HepG2 (cell line): ENCODE results near the gene RNU5B-1. TPM values are rescaled to one million over a fixed set of nuclear protein-coding genes. Genes with fewer than 3 reads are reported as not detected.

Experiments used
- CHD2 ChIP-seq: IDR thresholded peaks from 2 replicates; pipeline ENCODE4 v1.6.1; 2011; ENCODE audit warnings: low read depth, low read length, improper control_type of control experiment
- KLF15 ChIP-seq: sonication (generic); formaldehyde crosslinking; IDR thresholded peaks from 2 replicates; pipeline ENCODE4 v1.8.1; 2023; ENCODE audit warnings: borderline replicate concordance, mild to moderate bottlenecking, inconsistent platforms, missing genetic modification reagents, mixed read lengths
- MLLT10 ChIP-seq: sonication (generic); formaldehyde crosslinking; IDR thresholded peaks from 2 replicates; pipeline ENCODE4 v1.4.0; 2020; ENCODE audit warnings: missing genetic modification reagents
- MLX ChIP-seq: IDR thresholded peaks from 2 replicates; pipeline ENCODE4 v1.6.1; 2016
- RCOR2 ChIP-seq: IDR thresholded peaks from 2 replicates; pipeline ENCODE4 v1.6.1; 2016; ENCODE audit warnings: missing biosample characterization, missing genetic modification reagents
- SRSF4 ChIP-seq: fragments of 200-400 bp; formaldehyde crosslinking; IDR thresholded peaks from one replicate; pipeline ENCODE4 v1.6.1; 2018; ENCODE audit warnings: mild to moderate bottlenecking, low read depth, low read length, moderate library complexity; ENCODE audit not compliant: poor library complexity, severe bottlenecking
- TFDP1 ChIP-seq: IDR thresholded peaks from 2 replicates; pipeline ENCODE4 v1.6.1; 2016; ENCODE audit warnings: missing compliant biosample characterization, missing genetic modification reagents, borderline replicate concordance
- ZBTB26 ChIP-seq: IDR thresholded peaks from 2 replicates; pipeline ENCODE4 v1.6.1; 2016; ENCODE audit warnings: missing compliant biosample characterization, missing genetic modification reagents, borderline replicate concordance
- ZBTB39 ChIP-seq: sonication (generic); formaldehyde crosslinking; IDR thresholded peaks from 2 replicates; pipeline ENCODE4 v1.5.0; 2020; ENCODE audit warnings: missing genetic modification reagents
- ZNF121 ChIP-seq: sonication (generic); formaldehyde crosslinking; IDR thresholded peaks from 2 replicates; pipeline ENCODE4 v1.5.0; 2020; ENCODE audit warnings: mild to moderate bottlenecking, missing genetic modification reagents
- ZNF138 ChIP-seq: sonication (generic); formaldehyde crosslinking; IDR thresholded peaks from 2 replicates; pipeline ENCODE4 v1.5.0; 2020; ENCODE audit warnings: mild to moderate bottlenecking, low read depth, missing genetic modification reagents
- ZNF180 ChIP-seq: sonication (generic); formaldehyde crosslinking; IDR thresholded peaks from 2 replicates; pipeline ENCODE4 v1.4.0; 2020; ENCODE audit warnings: low read depth, missing genetic modification reagents, borderline replicate concordance
- ZNF326 ChIP-seq: sonication (generic); formaldehyde crosslinking; IDR thresholded peaks from 2 replicates; pipeline ENCODE4 v1.4.0; 2020; ENCODE audit warnings: missing genetic modification reagents, borderline replicate concordance
- ZNF337 ChIP-seq: sonication (generic); formaldehyde crosslinking; IDR thresholded peaks from 2 replicates; pipeline ENCODE4 v1.5.1; 2020; ENCODE audit warnings: missing genetic modification reagents, low read depth, mild to moderate bottlenecking, borderline replicate concordance
- ZNF547 ChIP-seq: sonication (generic); formaldehyde crosslinking; IDR thresholded peaks from 2 replicates; pipeline ENCODE4 v1.5.1; 2020; ENCODE audit warnings: mild to moderate bottlenecking, missing genetic modification reagents
- ZNF614 ChIP-seq: IDR thresholded peaks from 2 replicates; pipeline ENCODE4 v1.6.1; 2018; ENCODE audit warnings: missing biosample characterization, missing genetic modification reagents, inconsistent platforms, borderline replicate concordance
- ZNF687 ChIP-seq: sonication (generic); formaldehyde crosslinking; IDR thresholded peaks from 2 replicates; pipeline ENCODE4 v1.5.1; 2020; ENCODE audit warnings: mild to moderate bottlenecking, missing genetic modification reagents, moderate library complexity
- ZNF691 ChIP-seq: sonication (generic); formaldehyde crosslinking; IDR thresholded peaks from 2 replicates; pipeline ENCODE4 v1.4.0; 2020; ENCODE audit warnings: missing genetic modification reagents, low read depth, mild to moderate bottlenecking, borderline replicate concordance
- polyA plus RNA-seq, 8 experiments: library from polyadenylated mRNA; depleted of rRNA in 3 of 8; stranded (reverse) in 7 of 8; unstranded in 1 of 8; fragments of >200 nt; fragmentation: Illumina TruSeq in 4 of 8; extraction: Trizol in 4 of 8; gene quantifications; 2 replicates each; pipeline versions ENCODE4 v1.2.1 to v1.2.3, GENCODE V29; 2011 to 2016; ENCODE audit warnings: low read depth in 4 of 8, missing spikeins in 1 of 8, mixed read lengths in 1 of 8; ENCODE audit not compliant: insufficient read depth in 1 of 8
- total RNA-seq, 5 experiments: library from RNA; depleted of rRNA; stranded (reverse); fragments of >200 nt; fragmentation: Illumina TruSeq; extraction: Trizol; gene quantifications; 2 replicates each; pipeline ENCODE4 v1.2.3, GENCODE V29; 2016; ENCODE audit warnings: low read depth in 1 of 5

Gene RNU5B-1
- total and polyA plus RNA-seq, 2 of the 13 experiments (the other 11 are each of a cell fraction or from before 2014, with no cell fraction given), result 1,646 TPM; not detected in 1

GRCh38 chr15:65304381-65305149 lies at the start of gene RNU5B-1 (continued):
- TF ChIP-seq ZNF687 (CRISPR knock-in tag) (no peak), ZNF326 (no peak), KLF15 (CRISPR knock-in tag) (no peak; the same call in 1 of the 2 replicates), ZNF614 (CRISPR knock-in tag) (peak; percentile 93; the same call in 1 of the 2 replicates), ZNF337 (CRISPR knock-in tag) (0 out of 2 replicates have a peak, but pooled peaks have one; percentile 50), MLLT10 (0 out of 2 replicates have a peak, but pooled peaks have one; percentile 52), ZNF138 (no peak), TFDP1 (no peak; the same call in 1 of the 2 replicates), RCOR2 (peak; percentile 66; the same call in 1 of the 2 replicates), ZBTB39 (CRISPR knock-in tag) (no peak), ZNF180 (CRISPR knock-in tag) (no peak), ZNF547 (CRISPR knock-in tag) (no peak), ZNF121 (CRISPR knock-in tag) (no peak; the same call in 1 of the 2 replicates), ZBTB26 (CRISPR knock-in tag) (no peak), CHD2 (no peak), ZNF691 (CRISPR knock-in tag) (no peak), MLX (peak; percentile 37), SRSF4 (no peak)
